Measurements from ENCODE around the gene DNAH9. TPM values are rescaled to one million over a fixed set of nuclear protein-coding genes. Genes with fewer than 3 reads are reported as not detected.

DNAH9 gene
- total and polyA plus RNA-seq, 2 of the 8 experiments (the other 6 are each of a cell fraction or from before 2014, with no cell fraction given): 0.21 to 0.86 TPM

DNA sequence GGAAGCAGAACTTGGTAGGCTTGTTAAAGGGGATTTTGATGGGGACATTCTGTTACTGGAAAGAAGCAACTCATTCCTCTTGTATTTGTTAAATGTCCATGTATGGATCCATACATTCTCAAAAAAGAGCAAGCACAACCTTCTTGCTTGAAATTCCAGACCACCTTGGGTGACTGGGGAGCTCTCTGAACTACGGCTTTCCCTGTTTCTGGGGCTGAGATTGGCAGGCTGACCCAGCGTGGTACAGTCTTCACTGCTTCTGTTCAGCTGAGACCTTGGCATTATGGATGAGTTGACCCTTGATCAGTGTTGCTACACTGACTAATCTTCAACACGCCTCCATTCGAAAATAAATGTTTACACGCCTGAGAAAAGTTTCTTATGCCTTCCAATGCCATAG, 38.5 kb downstream of the DNAH9 start (continued):
- TF ChIP-seq POLR2A (IDR thresholded peaks at IDR 0.05; ENCODE audit: control extremely low read depth in 1 of 2, low read depth in 2 of 2, low read length in 2 of 2): no peak

DNA sequence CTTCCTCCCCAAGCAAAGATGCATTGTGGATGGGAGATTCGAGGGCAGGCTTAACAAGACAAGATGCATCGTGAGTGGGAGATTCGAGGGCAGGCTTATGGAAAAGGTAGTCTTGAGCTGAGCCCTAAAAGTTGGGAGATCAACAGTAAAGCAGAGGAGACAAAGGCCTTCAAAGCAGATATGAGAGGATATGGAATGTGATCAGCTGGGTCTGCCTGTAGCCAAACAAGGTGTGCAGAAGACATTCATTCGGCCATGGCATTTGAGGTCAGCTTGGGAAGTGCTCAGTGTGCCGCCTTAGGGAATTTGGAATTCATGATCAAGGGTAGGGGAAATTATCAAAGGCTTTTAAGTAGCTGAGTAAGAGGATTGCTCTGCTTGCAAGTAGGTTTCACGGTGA, 39.5 kb downstream of the DNAH9 start:
- Histone ChIP-seq H4K5ac (ENCODE audit: insufficient read length, low read depth, low read length) (no peak overlapping the region), H3K9me3 (ENCODE audit: insufficient read depth in 2 of 2, low read depth in 1 of 2, low read length in 1 of 2) (no peaks in the 10 kb centered on the region), H2BK12ac (ENCODE audit: low read depth, low read length) (no peak overlapping the region), H2AK5ac (ENCODE audit: low read depth, low read length) (no peak overlapping the region), H3K27me3 (replicated peaks in 1 of 4; ENCODE audit: control insufficient read depth in 3 of 4, extremely low read depth in 1 of 4, insufficient read depth in 3 of 4, low read length in 3 of 4) (no peaks in the 10 kb centered on the region), H3K79me2 (ENCODE audit: control insufficient read depth in 1 of 2, insufficient read depth in 2 of 2, low read length in 2 of 2) (no peaks in the 10 kb centered on the region), H2BK15ac (ENCODE audit: low read length) (no peak overlapping the region), H3K14ac (ENCODE audit: insufficient read length) (no peak overlapping the region), H3K56ac (replicated peaks; ENCODE audit: insufficient read length, low read depth, low read length) (no peak overlapping the region), H2BK5ac (ENCODE audit: low read depth, low read length) (no peak overlapping the region), H3K4me3 (ENCODE audit: extremely low read depth in 1 of 4, insufficient read depth in 2 of 4, low read depth in 3 of 4, low read length in 4 of 4) (no peak overlapping the region), H2BK20ac (ENCODE audit: low read length) (no peak overlapping the region), H4K8ac (ENCODE audit: extremely low read depth, insufficient read depth, low read length) (no peak overlapping the region), H3K23me2 (ENCODE audit: low read depth, low read length) (no peaks in the 10 kb centered on the region), H2BK120ac (replicated peaks; ENCODE audit: low read depth, low read length) (no peak overlapping the region), H3K18ac (ENCODE audit: extremely low read depth, low read length) (no peak overlapping the region), H3K4ac (replicated peaks; ENCODE audit: insufficient read length, low read depth, low read length) (no peak overlapping the region), H4K91ac (replicated peaks; ENCODE audit: insufficient read length, low read length) (no peak overlapping the region), H3K36me3 (ENCODE audit: control insufficient read depth in 2 of 4, insufficient read depth in 4 of 4, low read length in 3 of 4) (no peaks in the 10 kb centered on the region), H2AFZ (ENCODE audit: low read length) (no peak overlapping the region), H4K20me1 (replicated peaks in 1 of 2; ENCODE audit: control insufficient read depth in 1 of 2, insufficient read depth in 2 of 2, low read length in 2 of 2) (no peaks in the 10 kb centered on the region), H3K4me2 (ENCODE audit: insufficient read depth in 1 of 2, low read depth in 2 of 2, low read length in 2 of 2) (no peak overlapping the region), H3K27ac (ENCODE audit: low read depth, low read length) (no peak overlapping the region), H3K4me1 (replicated peaks in 1 of 4; ENCODE audit: control insufficient read depth in 3 of 4, insufficient read depth in 4 of 4, low read length in 3 of 4) (no peaks in the 10 kb centered on the region), H3K79me1 (ENCODE audit: low read depth, low read length) (no peaks in the 10 kb centered on the region), H3K23ac (ENCODE audit: insufficient read length) (no peak overlapping the region), H3K9ac (replicated peaks in 1 of 4; ENCODE audit: extremely low read depth in 1 of 4, low read depth in 3 of 4, low read length in 3 of 4) (no peak overlapping the region)
- DNase-seq (ENCODE audit: low read depth in 1 of 2, low spot score in 2 of 2) (no peak), FAIRE-seq (no peak)
- WGBS, 2 experiments (ENCODE audit: extremely low coverage in 1 of 2, insufficient coverage in 1 of 2, insufficient read length in 1 of 2, insufficient replicate concordance in 2 of 2, low coverage in 1 of 2, low lambda C conversion rate in 2 of 2, missing lambda C conversion rate in 1 of 2): 75% methylated on average over 6 of the region's 6 CpGs; no CpG with 5 or more reads in 1 of the 2 experiments
- CTCF ChIA-PET (ENCODE audit: partially characterized antibody): interaction anchor here (0.6 to 1.3 kb wide), 5 partner anchors 9 to 1021 kb away, joined by 3 read pairs; no protein-coding TSS in a partner anchor
- POLR2A ChIA-PET (ENCODE audit: partially characterized antibody): no interaction called here
- TF ChIP-seq RBBP5 (IDR thresholded peaks at IDR 0.05; ENCODE audit: borderline replicate concordance, low read depth, low read length): no peak
- TF ChIP-seq JUN (IDR thresholded peaks at IDR 0.05; ENCODE audit: low read depth, low read length): no peak
- TF ChIP-seq, protein P1, sequence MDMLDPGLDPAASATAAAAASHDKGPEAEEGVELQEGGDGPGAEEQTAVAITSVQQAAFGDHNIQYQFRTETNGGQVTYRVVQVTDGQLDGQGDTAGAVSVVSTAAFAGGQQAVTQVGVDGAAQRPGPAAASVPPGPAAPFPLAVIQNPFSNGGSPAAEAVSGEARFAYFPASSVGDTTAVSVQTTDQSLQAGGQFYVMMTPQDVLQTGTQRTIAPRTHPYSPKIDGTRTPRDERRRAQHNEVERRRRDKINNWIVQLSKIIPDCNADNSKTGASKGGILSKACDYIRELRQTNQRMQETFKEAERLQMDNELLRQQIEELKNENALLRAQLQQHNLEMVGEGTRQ (IDR thresholded peaks at IDR 0.05; ENCODE audit: low read length): no peak
- no peak for TF ChIP-seq KDM4A (IDR thresholded peaks at IDR 0.05; ENCODE audit: low read depth, low read length, severe bottlenecking)
- no peak for TF ChIP-seq SIX5 (IDR thresholded peaks at IDR 0.05; ENCODE audit: low read depth, low read length)
- no peak for TF ChIP-seq SRF (IDR thresholded peaks at IDR 0.05; ENCODE audit: low read depth, low read length)
- no peak for TF ChIP-seq TAF7 (optimal IDR thresholded peaks at IDR 0.05; ENCODE audit: borderline replicate concordance, low read depth, low read length)
- TF ChIP-seq CEBPB (IDR thresholded peaks at IDR 0.05; ENCODE audit: low read depth, low read length): no peak
- no peak for TF ChIP-seq POLR2AphosphoS5 (IDR thresholded peaks at IDR 0.05; ENCODE audit: low read depth, low read length)
- no peak for TF ChIP-seq GTF2F1 (IDR thresholded peaks at IDR 0.05; ENCODE audit: borderline replicate concordance, low read depth, low read length)
- TF ChIP-seq YY1 (IDR thresholded peaks at IDR 0.05; ENCODE audit: low read depth, low read length): no peak
- TF ChIP-seq SIN3A (conservative IDR thresholded peaks at IDR 0.05 in 1 of 2, IDR thresholded peaks at IDR 0.05 in 1 of 2; ENCODE audit: low read depth in 1 of 2, low read length in 2 of 2): no peak

Measured in H1 (cell line).